Motor neuron (in vitro differentiated cells): ENCODE results near the gene PLCB1. TPM values are rescaled to one million over a fixed set of nuclear protein-coding genes. Genes with fewer than 3 reads are reported as not detected.

Experiments
- ATAC-seq, 8 experiments: fragments of 200-7000 bp; cut with Tn5 transposase; replicated peaks in 6 of 8; 2 replicates each; pipeline ENCODE4 v1.8.0; 2021; ENCODE audit warnings: mild to moderate bottlenecking in 8 of 8, moderate library complexity in 8 of 8
- H3K27ac ChIP-seq, 2 donors: fragments of 250-450 bp; sonication (Bioruptor Pico); 2 replicates each; pipeline ENCODE4 v1.9.0; 2021; ENCODE audit warnings: antibody characterized with exemption in 2 of 2, mild to moderate bottlenecking in 2 of 2, moderate library complexity in 1 of 2
- H3K4me1 ChIP-seq, 2 donors: fragments of 250-450 bp; sonication (Bioruptor Pico); replicated peaks in 1 of 2; 2 replicates each; pipeline ENCODE4 v1.6.1; 2021; ENCODE audit warnings: antibody characterized with exemption in 2 of 2, mild to moderate bottlenecking in 2 of 2, moderate library complexity in 1 of 2
- H3K4me3 ChIP-seq, 5 donors: fragments of 250-450 bp; sonication (Bioruptor Pico); 2 replicates each; pipeline ENCODE4 v1.9.0; 2021; ENCODE audit warnings: antibody characterized with exemption in 5 of 5, mild to moderate bottlenecking in 5 of 5, moderate library complexity in 4 of 5
- WGBS, 10 experiments: fragments of 450-650 bp; shearing (Covaris generic); methylation state at CpG; one replicate each; pipeline ENCODE4 v1.0.0; 2022; 5-methylcytosine and 5-hydroxymethylcytosine counted together
- in situ Hi-C, 9 experiments: fragments of 400-800 bp; cut with MboI; loops; one replicate each; pipeline ENCODE4 v1.15.0; 2021; ENCODE audit warnings: low sequenced_read_pairs in 9 of 9, low pct_unique_long_range_greater_than_20kb in 2 of 9; ENCODE audit not compliant: unreplicated experiment in 9 of 9
- total RNA-seq, 8 experiments: library from RNA; unstranded; fragments of 300-600 nt; gene quantifications; 2 replicates each; pipeline versions ENCODE4 v1.2.3 to v1.2.4, GENCODE V29; 2022

PLCB1 gene
- total RNA-seq, 8 experiments from 2014 or later, result 7.7 to 65.5 (median 36.2) TPM

DNA sequence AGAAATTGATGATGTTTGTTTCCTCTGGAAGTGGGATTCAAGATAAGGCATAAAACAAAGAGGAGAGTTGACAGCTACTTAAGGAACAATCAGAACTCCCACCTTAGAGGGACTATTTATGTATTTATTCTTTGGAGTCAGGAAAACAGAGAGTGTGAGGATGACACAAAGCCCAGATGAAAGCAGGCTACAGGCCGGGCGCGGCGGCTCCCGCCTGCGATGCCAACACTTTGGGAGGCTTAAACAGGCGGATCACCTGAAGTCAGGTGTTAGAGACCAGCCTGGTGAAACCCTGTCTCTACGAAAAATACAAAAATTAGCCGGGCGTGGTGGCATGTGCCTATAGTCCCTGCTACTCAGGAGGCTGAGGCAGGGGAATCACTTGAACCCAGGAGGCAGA, 543.8 kb downstream of the PLCB1 start:
- in situ Hi-C loops, result no loop called here
- 74 to 100% (median 97%) methylated on average over 1 to 9 of the region's 10 CpGs; no CpG with 5 or more reads in 2 of the 10 experiments for WGBS, 10 experiments

DNA sequence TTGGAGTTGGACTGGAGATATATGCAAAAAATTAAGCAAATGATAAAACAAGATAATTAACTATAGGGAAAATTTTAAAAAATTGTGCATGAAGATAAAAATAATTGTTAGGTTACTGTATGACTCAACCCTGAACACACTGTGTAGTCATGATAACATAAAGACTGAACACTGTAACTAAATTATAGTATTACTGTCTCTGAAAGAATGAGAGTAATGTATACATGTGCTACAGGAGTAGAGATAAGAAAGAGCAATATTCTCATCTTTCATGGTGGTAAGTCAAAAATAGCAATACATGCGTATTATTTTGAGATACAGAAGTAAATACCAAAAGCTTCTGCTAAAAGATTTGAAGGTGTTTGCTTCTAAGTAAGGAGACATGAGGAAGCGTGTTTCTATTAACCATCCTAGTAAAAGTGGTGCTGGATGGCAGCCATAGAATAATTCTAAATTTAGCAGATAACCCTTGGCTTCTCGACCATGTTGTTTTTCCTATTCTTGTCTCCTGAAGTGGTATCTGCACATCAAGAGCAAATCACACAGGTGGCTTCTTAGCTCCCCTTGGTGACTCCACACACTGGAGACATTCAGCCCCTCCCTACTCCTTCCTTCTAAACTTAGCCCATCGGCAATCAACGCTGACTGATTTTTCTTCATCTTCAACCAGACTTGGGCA, 546.2 kb downstream of the PLCB1 start:
- in situ Hi-C loops, result no loop called here
- no peaks in the 10 kb centered on the region for H3K4me1 ChIP-seq
- no peak overlapping the region for H3K27ac ChIP-seq
- ATAC-seq, result no peak
- WGBS, 10 experiments, result 31 to 100% (median 88%) methylated on average over 1 to 5 of the region's 5 CpGs
- no peak overlapping the region for H3K4me3 ChIP-seq

More for the DNA sequence above, 543.8 kb downstream of the PLCB1 start:
- no peak for ATAC-seq
- Histone ChIP-seq H3K27ac (no peak overlapping the region), H3K4me1 (peaks cover 0 to 3% of the 10 kb centered on the region in 2 donors), H3K4me3 (no peak overlapping the region)

DNA sequence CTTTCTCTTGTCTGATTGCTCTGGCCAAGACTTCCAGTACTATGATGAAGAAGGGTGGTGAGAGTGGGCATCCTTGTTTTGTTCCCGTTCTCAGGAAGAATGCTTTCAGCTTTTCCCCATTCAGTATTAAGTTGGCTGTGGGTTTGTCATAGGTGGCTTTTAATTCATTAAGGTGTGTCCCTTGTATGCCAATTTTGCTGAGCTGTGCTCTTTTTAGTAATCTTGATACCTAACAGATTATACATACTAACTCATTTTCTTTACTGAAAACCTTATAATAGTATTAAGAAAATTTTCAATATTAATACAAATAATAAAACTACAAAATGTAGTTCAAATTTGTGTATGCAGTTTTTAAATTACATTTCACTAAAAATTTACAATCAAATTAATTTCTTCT, 557.3 kb downstream of the PLCB1 start:
- Histone ChIP-seq H3K4me3 (no peak overlapping the region), H3K27ac (no peak overlapping the region), H3K4me1 (no peaks in the 10 kb centered on the region)
- in situ Hi-C loops, result no loop called here
- 83 to 100% (median 100%) methylated on average over 1 of the region's 1 CpG; no CpG with 5 or more reads in 5 of the 10 experiments for WGBS, 10 experiments
- no peak for ATAC-seq

DNA sequence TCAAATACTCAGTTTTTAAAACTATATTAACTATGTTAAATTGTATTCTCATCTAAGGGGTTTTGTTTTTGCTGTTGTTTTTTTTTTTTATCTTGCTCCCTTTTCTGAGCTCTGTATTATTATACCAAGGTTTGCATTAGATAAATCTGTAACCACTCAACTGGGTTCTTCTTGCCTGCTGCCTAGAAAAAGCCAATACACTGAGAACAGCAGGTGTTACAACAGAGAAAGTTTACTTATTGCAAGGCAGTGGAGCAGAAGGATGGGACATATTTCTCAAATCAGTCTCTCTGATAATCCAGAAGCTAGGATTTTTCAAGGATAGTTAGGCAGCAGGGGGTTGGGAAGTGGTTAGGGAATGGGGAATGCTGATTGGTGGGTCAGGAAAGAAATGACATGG, 558.0 kb downstream of the PLCB1 start:
- no peak overlapping the region for H3K27ac ChIP-seq
- H3K4me3 ChIP-seq, result no peak overlapping the region
- in situ Hi-C loops, result no loop called here
- no peaks in the 10 kb centered on the region for H3K4me1 ChIP-seq
- ATAC-seq, result no peak

DNA sequence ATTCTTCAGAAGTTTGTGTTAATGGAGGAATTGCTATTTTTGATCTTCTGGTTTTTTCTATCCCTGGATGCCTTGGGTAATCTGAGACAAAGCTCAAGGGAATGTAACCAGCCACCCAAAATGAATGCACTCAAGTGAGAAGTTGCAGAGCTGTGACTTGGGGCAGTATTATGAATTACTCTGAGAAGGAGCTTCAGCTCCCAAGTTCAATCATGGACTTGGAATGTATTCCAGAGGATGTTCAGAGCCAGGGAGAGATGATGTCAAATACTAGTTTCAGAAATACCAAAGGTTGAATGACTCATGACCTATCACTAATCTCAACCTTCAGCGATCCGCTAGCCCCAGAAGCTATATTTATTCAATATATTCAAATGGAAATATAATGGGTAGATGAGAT, 561.6 kb downstream of the PLCB1 start:
- no peaks in the 10 kb centered on the region for H3K4me1 ChIP-seq
- H3K27ac ChIP-seq, result no peak overlapping the region
- 0 to 100% (median 94%) methylated on average over 2 of the region's 2 CpGs; no CpG with 5 or more reads in 1 of the 10 experiments for WGBS, 10 experiments
- no peak overlapping the region for H3K4me3 ChIP-seq
- in situ Hi-C loops, result no loop called here
- peak in 3 of 8 experiments; percentile 88 to 97 (median 92) for ATAC-seq

DNA sequence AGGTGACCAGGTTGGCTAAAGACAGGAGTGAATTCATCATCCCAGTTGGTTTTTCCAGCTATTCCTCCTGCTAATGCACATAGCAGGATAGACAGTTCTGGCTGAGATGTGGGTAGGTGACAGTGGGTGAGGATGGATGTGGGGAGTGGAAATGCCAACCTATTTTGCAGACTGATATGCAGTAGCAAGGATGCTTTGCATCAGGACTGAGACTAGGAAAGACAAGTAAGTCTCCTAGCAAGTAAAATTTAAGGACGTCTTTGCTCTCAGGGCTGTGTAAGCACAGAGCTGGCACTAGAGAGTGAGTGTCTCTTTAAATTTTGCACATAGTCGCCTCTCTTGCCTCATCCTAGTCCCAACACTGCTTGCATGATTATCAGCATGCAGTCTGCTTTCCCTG, 568.7 kb downstream of the PLCB1 start:
- Histone ChIP-seq H3K4me3 (no peak overlapping the region), H3K27ac (no peak overlapping the region), H3K4me1 (no peaks in the 10 kb centered on the region)
- WGBS, 10 experiments, result 60 to 100% (median 86%) methylated on average over 1 to 2 of the region's 2 CpGs; no CpG with 5 or more reads in 3 of the 10 experiments
- no peak for ATAC-seq
- in situ Hi-C loops, result loop anchor here in 5 of 9 experiments (25.0 kb wide), 4 partner anchors 313 to 763 kb away; partner anchors contain the start of genes HAO1 (in 2 of the 5) and PLCB1 (in 2 of the 5)

DNA sequence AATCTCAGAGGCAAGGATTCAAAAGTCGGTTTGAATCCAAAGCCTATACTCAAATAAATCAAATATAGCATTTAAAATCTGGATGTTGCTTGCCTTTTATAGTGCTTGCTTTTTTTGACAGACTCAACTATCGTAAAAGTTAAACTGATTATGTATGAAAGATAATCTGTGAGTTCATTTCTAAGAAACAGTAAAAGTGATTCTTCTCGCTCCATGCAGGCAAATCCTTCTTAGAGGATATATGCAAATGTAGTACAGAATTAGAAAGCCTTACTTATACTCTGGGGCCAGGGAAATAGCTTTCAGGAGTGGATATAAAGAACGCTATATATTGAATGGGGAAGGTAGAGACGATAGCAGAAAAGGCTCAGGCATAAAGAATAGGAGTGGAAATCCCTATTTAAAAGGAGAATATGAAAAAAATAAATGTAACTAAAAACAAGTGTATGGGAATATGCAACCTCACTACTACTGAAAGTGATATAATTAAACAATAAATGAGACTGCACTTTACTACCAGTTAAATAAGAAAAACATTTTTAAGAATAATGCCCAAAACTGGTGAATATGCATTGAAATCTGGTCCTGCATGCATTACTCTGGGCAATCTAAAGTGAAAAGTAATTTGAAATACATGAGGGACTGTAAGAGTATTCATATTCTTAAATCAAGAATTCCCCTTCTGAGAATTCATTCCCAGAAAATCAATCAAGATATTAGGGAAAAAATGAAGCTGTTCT, 575.1 kb downstream of the PLCB1 start:
- ATAC-seq, result no peak
- H3K4me1 ChIP-seq, result no peaks in the 10 kb centered on the region
- no peak overlapping the region for H3K4me3 ChIP-seq
- H3K27ac ChIP-seq, result no peak overlapping the region
- 79 to 100% (median 93%) methylated on average over 3 to 5 of the region's 5 CpGs for WGBS, 10 experiments
- in situ Hi-C loops, result loop anchor here in 5 of 9 experiments (25.0 kb wide), 4 partner anchors 320 to 770 kb away; partner anchors contain the start of genes HAO1 (in 2 of the 5) and PLCB1 (in 2 of the 5)

DNA sequence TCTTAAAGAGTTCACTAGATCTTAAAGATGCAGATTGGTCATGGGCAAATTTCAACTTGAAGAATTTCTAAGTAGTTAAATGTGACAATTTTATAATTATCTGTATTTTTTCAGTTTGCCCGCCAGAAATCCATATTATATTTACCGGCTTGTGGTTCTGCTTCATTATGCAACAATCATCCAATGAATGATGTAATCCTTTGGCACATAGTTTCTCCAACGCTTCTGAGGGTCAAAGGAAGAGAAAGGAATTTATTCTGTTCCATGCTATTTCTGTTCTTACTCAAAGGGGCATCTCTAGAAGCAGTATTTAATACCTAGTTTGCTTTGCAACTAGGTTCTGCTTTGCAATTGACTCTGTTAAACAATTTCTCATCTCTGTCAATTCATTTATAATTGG, 577.6 kb downstream of the PLCB1 start:
- Histone ChIP-seq H3K4me1 (no peaks in the 10 kb centered on the region), H3K27ac (no peak overlapping the region), H3K4me3 (no peak overlapping the region)
- in situ Hi-C loops, result loop anchor here in 5 of 9 experiments (25.0 kb wide), 4 partner anchors 322 to 772 kb away; partner anchors contain the start of genes HAO1 (in 2 of the 5) and PLCB1 (in 2 of the 5)
- 22 to 97% (median 75%) methylated on average over 2 to 3 of the region's 3 CpGs for WGBS, 10 experiments
- ATAC-seq, result no peak

DNA sequence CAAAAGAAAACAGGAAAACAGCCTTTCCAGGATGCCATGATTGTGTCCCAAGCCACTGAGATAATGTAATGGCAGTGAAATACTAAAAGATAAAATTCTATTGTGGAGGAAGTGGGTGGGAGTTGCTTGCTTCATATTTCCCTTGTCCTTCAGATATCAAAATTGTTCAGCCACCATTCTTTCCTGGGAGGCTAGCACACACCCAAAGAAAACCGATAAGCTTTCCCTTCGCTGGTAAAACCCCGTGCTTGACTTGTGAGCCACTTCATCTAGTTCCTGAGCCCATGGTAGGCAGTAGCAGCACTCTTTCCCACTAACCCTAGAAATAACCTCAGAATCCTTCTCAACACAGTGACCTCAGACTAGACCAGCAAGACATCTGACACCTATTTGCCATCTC, 579.4 kb downstream of the PLCB1 start:
- ATAC-seq, result no peak
- Histone ChIP-seq H3K27ac (no peak overlapping the region), H3K4me3 (no peak overlapping the region), H3K4me1 (no peaks in the 10 kb centered on the region)
- in situ Hi-C loops, result loop anchor here in 5 of 9 experiments (25.0 kb wide), 4 partner anchors 324 to 774 kb away; partner anchors contain the start of genes HAO1 (in 2 of the 5) and PLCB1 (in 2 of the 5)
- 83 to 100% (median 92%) methylated on average over 1 to 3 of the region's 3 CpGs; no CpG with 5 or more reads in 3 of the 10 experiments for WGBS, 10 experiments

DNA sequence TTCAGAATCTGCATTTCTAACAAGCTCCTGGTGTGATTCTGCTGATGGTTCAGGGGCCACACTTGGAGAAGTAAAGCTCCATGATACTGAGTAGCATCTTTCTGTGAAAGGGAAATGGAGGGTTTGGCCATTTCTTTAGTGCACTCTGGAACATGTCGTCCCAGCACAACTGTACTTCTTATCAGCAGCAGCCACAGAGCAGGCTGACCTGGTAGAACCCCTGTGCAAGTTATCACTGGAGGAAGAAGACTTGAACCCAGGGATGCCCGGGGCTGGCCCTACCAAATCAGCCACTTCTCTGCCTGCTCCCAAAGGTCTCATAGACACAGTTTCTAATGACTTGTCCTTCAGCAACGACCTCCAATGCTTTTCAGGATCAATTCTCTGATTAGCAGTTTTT, 582.1 kb downstream of the PLCB1 start:
- Histone ChIP-seq H3K4me1 (no peaks in the 10 kb centered on the region), H3K4me3 (no peak overlapping the region), H3K27ac (no peak overlapping the region)
- in situ Hi-C loops, result loop anchor here in 5 of 9 experiments (25.0 kb wide), 4 partner anchors 327 to 777 kb away; partner anchors contain the start of genes HAO1 (in 2 of the 5) and PLCB1 (in 2 of the 5)
- ATAC-seq, result no peak
- 40 to 100% (median 53%) methylated on average over 1 to 3 of the region's 3 CpGs; no CpG with 5 or more reads in 4 of the 10 experiments for WGBS, 10 experiments

DNA sequence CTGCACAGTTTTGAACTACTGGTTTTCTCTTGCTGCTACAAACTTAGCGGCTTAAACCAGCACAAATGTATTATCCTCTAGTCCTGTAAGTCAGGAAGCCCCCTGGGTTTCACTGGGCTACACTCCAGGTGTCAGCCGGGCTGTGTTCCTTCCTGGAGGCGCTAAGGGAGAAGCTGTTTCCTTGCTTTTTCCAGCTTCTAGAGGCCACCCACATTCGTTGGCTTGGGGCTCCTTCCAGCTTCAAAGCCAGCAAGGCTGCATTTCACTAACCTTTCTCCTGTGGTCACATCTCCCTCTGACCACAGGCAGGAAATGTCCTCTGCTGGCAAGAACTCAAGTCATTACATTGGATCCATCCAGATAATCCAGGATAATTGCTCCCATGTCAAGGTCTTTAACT, 586.2 kb downstream of the PLCB1 start:
- WGBS, 10 experiments, result 74 to 100% (median 96%) methylated on average over 1 to 4 of the region's 4 CpGs; no CpG with 5 or more reads in 3 of the 10 experiments
- ATAC-seq, result no peak
- H3K27ac ChIP-seq, result no peak overlapping the region
- in situ Hi-C loops, result loop anchor here in 5 of 9 experiments (25.0 kb wide), 4 partner anchors 331 to 781 kb away; partner anchors contain the start of genes HAO1 (in 2 of the 5) and PLCB1 (in 2 of the 5)
- no peak overlapping the region for H3K4me3 ChIP-seq
- no peaks in the 10 kb centered on the region for H3K4me1 ChIP-seq

DNA sequence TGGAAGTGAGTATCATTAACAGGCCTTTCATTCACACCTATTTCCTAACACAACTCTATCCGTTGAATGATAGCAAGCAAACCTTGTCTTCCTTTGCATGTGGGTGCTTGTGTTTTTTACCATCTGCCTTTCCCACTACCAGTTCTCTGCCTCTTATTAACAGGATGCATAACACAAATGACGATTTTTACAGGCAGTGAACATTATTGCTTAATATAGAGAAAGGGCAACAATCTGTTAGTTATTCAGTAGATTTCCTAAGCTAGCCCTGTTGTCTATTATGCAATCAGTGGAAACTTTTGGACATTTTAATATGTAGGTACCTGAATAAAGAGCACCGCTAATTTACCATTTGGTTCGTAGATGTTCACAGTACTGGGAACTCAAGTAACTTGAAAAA, 588.0 kb downstream of the PLCB1 start:
- peak in 1 of 8 experiments; percentile 14 for ATAC-seq
- WGBS, 10 experiments, result 0 to 85% (median 79%) methylated on average over 1 to 4 of the region's 4 CpGs; no CpG with 5 or more reads in 1 of the 10 experiments
- in situ Hi-C loops, result loop anchor here in 5 of 9 experiments (5.0 to 25.0 kb wide), 6 partner anchors 333 to 783 kb away; partner anchors contain the start of genes PLCB1 (in 3 of the 5) and HAO1 (in 2 of the 5)
- Histone ChIP-seq H3K4me3 (no peak overlapping the region), H3K4me1 (no peaks in the 10 kb centered on the region), H3K27ac (no peak overlapping the region)

DNA sequence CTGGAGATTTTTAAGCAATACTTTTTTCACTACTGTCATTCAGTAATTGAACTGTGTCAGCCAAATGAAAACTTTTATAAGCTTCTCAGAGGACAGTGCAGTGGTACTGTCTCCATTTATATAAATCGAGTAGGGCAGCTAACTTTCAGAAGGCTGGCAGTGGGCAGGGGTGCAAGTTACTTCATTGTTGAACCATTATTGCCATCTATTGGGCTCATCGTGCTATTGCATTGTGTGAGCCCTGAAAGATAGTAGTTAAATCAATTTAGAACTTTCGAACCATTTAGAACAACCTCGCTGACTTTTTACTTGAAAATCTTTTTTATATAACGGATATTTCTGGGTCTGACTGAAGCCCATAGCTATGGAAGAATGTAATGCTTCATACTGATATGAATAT, 589.0 kb downstream of the PLCB1 start:
- Histone ChIP-seq H3K4me3 (no peak overlapping the region), H3K4me1 (no peaks in the 10 kb centered on the region), H3K27ac (no peak overlapping the region)
- 0 to 24% (median 7%) methylated on average over 3 to 5 of the region's 5 CpGs; no CpG with 5 or more reads in 2 of the 10 experiments for WGBS, 10 experiments
- in situ Hi-C loops, result loop anchor here in 5 of 9 experiments (5.0 to 25.0 kb wide), 6 partner anchors 334 to 784 kb away; partner anchors contain the start of genes PLCB1 (in 3 of the 5) and HAO1 (in 2 of the 5)
- peak; percentile 56 to 80 (median 72) for ATAC-seq
